HL-60/S4 (cell line): ENCODE measurements around the gene SUPT20HL1.
"Not testable (repeated sequence)": the region's sequence is repeated elsewhere in the genome, so short reads cannot be mapped to it uniquely, and the experiment has no call there.

Source experiments
- in situ Hi-C: fragments of 300-500 bp; cut with MboI; formaldehyde crosslinking; loops from 2 replicates; pipeline ENCODE4 v1.14.3; 2022; ENCODE audit warnings: low sequenced_read_pairs

SUPT20HL1 gene

GRCh38 chrX:24360272-24360671, at the start of gene SUPT20HL1:
Gene SUPT20HL1, plus strand, starts transcription at chrX:24360639. Its CDS starts 2,122 bp downstream, at chrX:24362761.
- in situ Hi-C loops: no loop called here

- in situ Hi-C loops: not testable (repeated sequence)
Measured at GRCh38 chrX:24310916-24311315, 49.5 kb upstream of the SUPT20HL1 start.

GRCh38 chrX:24311507-24312248, 48.8 kb upstream of the SUPT20HL1 start:
- in situ Hi-C loops: not testable (repeated sequence)

GRCh38 chrX:24312249-24312607, 48.2 kb upstream of the SUPT20HL1 start:
- in situ Hi-C loops: not testable (repeated sequence)

- in situ Hi-C loops: no loop called here
Measured at GRCh38 chrX:24314019-24314635, 46.3 kb upstream of the SUPT20HL1 start, which contains the start of gene SUPT20HL2. Gene SUPT20HL2, minus strand, starts transcription at chrX:24314069. Its CDS starts 754 bp downstream, at chrX:24313315.

- in situ Hi-C loops: no loop called here
Measured at GRCh38 chrX:24316111-24316510, 44.3 kb upstream of the SUPT20HL1 start.

GRCh38 chrX:24317567-24317966, 42.9 kb upstream of the SUPT20HL1 start:
- in situ Hi-C loops: no loop called here

- in situ Hi-C loops: no loop called here
Measured at GRCh38 chrX:24321741-24322395, 38.6 kb upstream of the SUPT20HL1 start.

- in situ Hi-C loops: no loop called here
Measured at GRCh38 chrX:24325231-24325630, 35.2 kb upstream of the SUPT20HL1 start.

GRCh38 chrX:24332878-24333277, 27.6 kb upstream of the SUPT20HL1 start:
- in situ Hi-C loops: no loop called here

GRCh38 chrX:24333371-24333770, 27.1 kb upstream of the SUPT20HL1 start:
- in situ Hi-C loops: no loop called here

- in situ Hi-C loops: no loop called here
Measured at GRCh38 chrX:24334461-24334860, 26.0 kb upstream of the SUPT20HL1 start.

- in situ Hi-C loops: no loop called here
Measured at GRCh38 chrX:24335871-24336270, 24.6 kb upstream of the SUPT20HL1 start.

GRCh38 chrX:24339911-24340310, 20.5 kb upstream of the SUPT20HL1 start:
- in situ Hi-C loops: no loop called here

- in situ Hi-C loops: no loop called here
Measured at GRCh38 chrX:24340501-24340900, 19.9 kb upstream of the SUPT20HL1 start.

GRCh38 chrX:24341795-24342194, 18.6 kb upstream of the SUPT20HL1 start:
- in situ Hi-C loops: no loop called here

- in situ Hi-C loops: no loop called here
Measured at GRCh38 chrX:24343719-24344118, 16.7 kb upstream of the SUPT20HL1 start.

GRCh38 chrX:24347881-24348280, 12.6 kb upstream of the SUPT20HL1 start:
- in situ Hi-C loops: no loop called here

GRCh38 chrX:24350217-24350616, 10.2 kb upstream of the SUPT20HL1 start:
- in situ Hi-C loops: no loop called here

- in situ Hi-C loops: no loop called here
Measured at GRCh38 chrX:24355095-24355494, 5.3 kb upstream of the SUPT20HL1 start.

GRCh38 chrX:24357106-24357505, 3.3 kb upstream of the SUPT20HL1 start:
- in situ Hi-C loops: no loop called here
